ENCODE data around the gene TGFBR2. TPM values are rescaled to one million over a fixed set of nuclear protein-coding genes. Genes with fewer than 3 reads are reported as not detected.

Gene TGFBR2
- total and polyA plus RNA-seq, 2 of the 13 experiments (the other 11 are each of a cell fraction or from before 2014, with no cell fraction given) = 82.2 to 187 TPM

DNA sequence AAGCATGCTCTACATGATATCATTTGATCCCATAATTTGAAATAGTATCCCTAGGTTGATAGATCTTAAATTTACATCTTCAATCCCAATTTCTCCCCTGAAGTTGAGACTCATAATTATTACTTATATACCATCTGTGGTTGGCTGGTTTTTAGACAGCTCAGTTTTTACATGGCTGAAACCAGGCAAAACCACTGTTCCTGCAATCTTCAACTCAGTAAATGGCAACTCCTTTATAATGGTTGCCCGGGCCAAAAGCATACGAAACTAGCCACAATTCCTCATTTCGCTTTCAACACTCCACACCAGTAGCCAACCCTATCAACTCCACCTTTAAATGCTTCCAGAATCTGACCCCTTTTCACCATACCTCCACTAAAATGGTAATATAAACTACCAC, 118.5 kb downstream of the TGFBR2 start (continued):
- TF ChIP-seq, protein P1, sequence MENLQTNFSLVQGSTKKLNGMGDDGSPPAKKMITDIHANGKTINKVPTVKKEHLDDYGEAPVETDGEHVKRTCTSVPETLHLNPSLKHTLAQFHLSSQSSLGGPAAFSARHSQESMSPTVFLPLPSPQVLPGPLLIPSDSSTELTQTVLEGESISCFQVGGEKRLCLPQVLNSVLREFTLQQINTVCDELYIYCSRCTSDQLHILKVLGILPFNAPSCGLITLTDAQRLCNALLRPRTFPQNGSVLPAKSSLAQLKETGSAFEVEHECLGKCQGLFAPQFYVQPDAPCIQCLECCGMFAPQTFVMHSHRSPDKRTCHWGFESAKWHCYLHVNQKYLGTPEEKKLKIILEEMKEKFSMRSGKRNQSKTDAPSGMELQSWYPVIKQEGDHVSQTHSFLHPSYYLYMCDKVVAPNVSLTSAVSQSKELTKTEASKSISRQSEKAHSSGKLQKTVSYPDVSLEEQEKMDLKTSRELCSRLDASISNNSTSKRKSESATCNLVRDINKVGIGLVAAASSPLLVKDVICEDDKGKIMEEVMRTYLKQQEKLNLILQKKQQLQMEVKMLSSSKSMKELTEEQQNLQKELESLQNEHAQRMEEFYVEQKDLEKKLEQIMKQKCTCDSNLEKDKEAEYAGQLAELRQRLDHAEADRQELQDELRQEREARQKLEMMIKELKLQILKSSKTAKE (CRISPR knock-in tag; IDR thresholded peaks at IDR 0.05; ENCODE audit: borderline replicate concordance) = no peak
- TF ChIP-seq HNRNPL (IDR thresholded peaks at IDR 0.05; ENCODE audit: low read depth, low read length) = no peak
- TF ChIP-seq, protein P2, sequence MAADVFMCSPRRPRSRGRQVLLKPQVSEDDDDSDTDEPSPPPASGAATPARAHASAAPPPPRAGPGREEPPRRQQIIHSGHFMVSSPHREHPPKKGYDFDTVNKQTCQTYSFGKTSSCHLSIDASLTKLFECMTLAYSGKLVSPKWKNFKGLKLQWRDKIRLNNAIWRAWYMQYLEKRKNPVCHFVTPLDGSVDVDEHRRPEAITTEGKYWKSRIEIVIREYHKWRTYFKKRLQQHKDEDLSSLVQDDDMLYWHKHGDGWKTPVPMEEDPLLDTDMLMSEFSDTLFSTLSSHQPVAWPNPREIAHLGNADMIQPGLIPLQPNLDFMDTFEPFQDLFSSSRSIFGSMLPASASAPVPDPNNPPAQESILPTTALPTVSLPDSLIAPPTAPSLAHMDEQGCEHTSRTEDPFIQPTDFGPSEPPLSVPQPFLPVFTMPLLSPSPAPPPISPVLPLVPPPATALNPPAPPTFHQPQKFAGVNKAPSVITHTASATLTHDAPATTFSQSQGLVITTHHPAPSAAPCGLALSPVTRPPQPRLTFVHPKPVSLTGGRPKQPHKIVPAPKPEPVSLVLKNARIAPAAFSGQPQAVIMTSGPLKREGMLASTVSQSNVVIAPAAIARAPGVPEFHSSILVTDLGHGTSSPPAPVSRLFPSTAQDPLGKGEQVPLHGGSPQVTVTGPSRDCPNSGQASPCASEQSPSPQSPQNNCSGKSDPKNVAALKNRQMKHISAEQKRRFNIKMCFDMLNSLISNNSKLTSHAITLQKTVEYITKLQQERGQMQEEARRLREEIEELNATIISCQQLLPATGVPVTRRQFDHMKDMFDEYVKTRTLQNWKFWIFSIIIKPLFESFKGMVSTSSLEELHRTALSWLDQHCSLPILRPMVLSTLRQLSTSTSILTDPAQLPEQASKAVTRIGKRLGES (CRISPR knock-in tag; IDR thresholded peaks at IDR 0.05; ENCODE audit: borderline replicate concordance) = no peak
- TF ChIP-seq NFE2L2 (IDR thresholded peaks at IDR 0.05; ENCODE audit: low read length) = no peak
- TF ChIP-seq NAIF1 (CRISPR knock-in tag; IDR thresholded peaks at IDR 0.05; ENCODE audit: borderline replicate concordance) = no peak
- TF ChIP-seq NCOA1 (CRISPR knock-in tag; IDR thresholded peaks at IDR 0.05) = no peak
- no peak for TF ChIP-seq ZNF570 (CRISPR knock-in tag; IDR thresholded peaks at IDR 0.05; ENCODE audit: borderline replicate concordance)
- no peak for TF ChIP-seq SRSF4 (IDR thresholded peaks at IDR 0.05; ENCODE audit: low read depth, low read length, poor library complexity, severe bottlenecking)

DNA sequence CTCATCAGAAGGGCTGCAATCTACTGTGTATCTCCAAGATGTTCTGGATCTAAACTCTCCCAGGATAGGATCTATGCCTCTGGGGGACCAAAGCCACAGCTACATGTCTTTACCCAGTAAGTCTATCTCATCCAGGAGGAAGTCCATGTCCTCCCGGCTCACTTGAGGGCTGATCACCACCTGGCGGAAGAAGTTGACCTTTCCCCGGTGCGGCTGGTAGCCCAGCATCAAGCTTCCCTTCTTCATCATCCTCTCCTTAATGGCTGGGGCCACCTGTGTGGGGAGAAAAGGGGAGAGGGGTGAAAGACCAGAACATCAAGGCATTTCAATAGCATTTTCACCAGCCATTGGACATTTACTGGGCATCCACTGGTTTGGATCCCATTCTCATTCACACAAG, 121.7 kb downstream of the TGFBR2 start:
- no TSS peak for BruUV-seq (replicated peaks)
- no peak overlapping the region for H3K4me2 ChIP-seq (ENCODE audit: low read depth, low read length)
- intact Hi-C loops (cut with micrococcal nuclease; ENCODE audit: unreplicated experiment) (no loop called here), in situ Hi-C loops (cut with HindIII; ENCODE audit: extremely low pct_ligation_motif_present, low pct_unique_long_range_greater_than_20kb) (no loop called here)
- H3K4me1 ChIP-seq (ENCODE audit: insufficient read depth, low read length) = no peaks in the 10 kb centered on the region
- no peak for DNase-seq (ENCODE audit: low spot score)
- FAIRE-seq = no peak
- ChIA-PET POLR2A (no interaction called here), CTCF (ENCODE audit: low intra/inter-chr PET ratio, low total read pairs) (no interaction called here)
- no peak for ATAC-seq
- H3K9me3 ChIP-seq (ENCODE audit: low read length) = no peaks in the 10 kb centered on the region
- no peaks in the 10 kb centered on the region for H3K79me2 ChIP-seq (ENCODE audit: insufficient read depth, low read length)
- no peak overlapping the region for H3K4me3 ChIP-seq (replicated peaks in 1 of 3; ENCODE audit: insufficient read depth in 1 of 3, low read depth in 2 of 3, low read length in 3 of 3)
- peaks cover 0 to 3% of the 10 kb centered on the region in 2 experiments; a peak in 2 of 5 replicates for H3K27me3 ChIP-seq (ENCODE audit: control insufficient read depth in 1 of 2, insufficient read depth in 2 of 2, low read length in 2 of 2)
- no peak overlapping the region for H3K27ac ChIP-seq (ENCODE audit: extremely low read length, insufficient read depth, low read length)
- no peak overlapping the region for H2AFZ ChIP-seq (ENCODE audit: low read length)
- WGBS (ENCODE audit: low lambda C conversion rate) = 100% methylated on average over 1 of the region's 4 CpGs
- H3K9ac ChIP-seq (ENCODE audit: insufficient read depth, low read depth, low read length) = no peak overlapping the region
- H3K36me3 ChIP-seq (replicated peaks in 1 of 2; ENCODE audit: control insufficient read depth in 1 of 2, insufficient read depth in 2 of 2, low read length in 2 of 2) = no peaks in the 10 kb centered on the region
- H4K20me1 ChIP-seq (ENCODE audit: insufficient read depth, low read length) = no peaks in the 10 kb centered on the region
- TF ChIP-seq ZNF367 (CRISPR knock-in tag; IDR thresholded peaks at IDR 0.05; ENCODE audit: borderline replicate concordance) (no peak), KDM4B (CRISPR knock-in tag; IDR thresholded peaks at IDR 0.05) (no peak), KAT2B (IDR thresholded peaks at IDR 0.05; ENCODE audit: borderline replicate concordance, low read depth, low read length) (no peak), ZNF737 (CRISPR knock-in tag; IDR thresholded peaks at IDR 0.05; ENCODE audit: borderline replicate concordance) (no peak), STAG1 (CRISPR knock-in tag; IDR thresholded peaks at IDR 0.05) (peak; percentile 40), KAT8 (CRISPR knock-in tag; IDR thresholded peaks at IDR 0.05) (no peak)
- TF ChIP-seq, protein P3, sequence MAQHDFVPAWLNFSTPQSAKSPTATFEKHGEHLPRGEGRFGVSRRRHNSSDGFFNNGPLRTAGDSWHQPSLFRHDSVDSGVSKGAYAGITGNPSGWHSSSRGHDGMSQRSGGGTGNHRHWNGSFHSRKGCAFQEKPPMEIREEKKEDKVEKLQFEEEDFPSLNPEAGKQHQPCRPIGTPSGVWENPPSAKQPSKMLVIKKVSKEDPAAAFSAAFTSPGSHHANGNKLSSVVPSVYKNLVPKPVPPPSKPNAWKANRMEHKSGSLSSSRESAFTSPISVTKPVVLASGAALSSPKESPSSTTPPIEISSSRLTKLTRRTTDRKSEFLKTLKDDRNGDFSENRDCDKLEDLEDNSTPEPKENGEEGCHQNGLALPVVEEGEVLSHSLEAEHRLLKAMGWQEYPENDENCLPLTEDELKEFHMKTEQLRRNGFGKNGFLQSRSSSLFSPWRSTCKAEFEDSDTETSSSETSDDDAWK (CRISPR knock-in tag; IDR thresholded peaks at IDR 0.05) = no peak
- TF ChIP-seq, protein P4, sequence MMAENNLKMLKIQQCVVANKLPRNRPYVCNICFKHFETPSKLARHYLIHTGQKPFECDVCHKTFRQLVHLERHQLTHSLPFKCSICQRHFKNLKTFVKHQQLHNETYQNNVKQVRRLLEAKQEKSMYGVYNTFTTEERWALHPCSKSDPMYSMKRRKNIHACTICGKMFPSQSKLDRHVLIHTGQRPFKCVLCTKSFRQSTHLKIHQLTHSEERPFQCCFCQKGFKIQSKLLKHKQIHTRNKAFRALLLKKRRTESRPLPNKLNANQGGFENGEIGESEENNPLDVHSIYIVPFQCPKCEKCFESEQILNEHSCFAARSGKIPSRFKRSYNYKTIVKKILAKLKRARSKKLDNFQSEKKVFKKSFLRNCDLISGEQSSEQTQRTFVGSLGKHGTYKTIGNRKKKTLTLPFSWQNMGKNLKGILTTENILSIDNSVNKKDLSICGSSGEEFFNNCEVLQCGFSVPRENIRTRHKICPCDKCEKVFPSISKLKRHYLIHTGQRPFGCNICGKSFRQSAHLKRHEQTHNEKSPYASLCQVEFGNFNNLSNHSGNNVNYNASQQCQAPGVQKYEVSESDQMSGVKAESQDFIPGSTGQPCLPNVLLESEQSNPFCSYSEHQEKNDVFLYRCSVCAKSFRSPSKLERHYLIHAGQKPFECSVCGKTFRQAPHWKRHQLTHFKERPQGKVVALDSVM (CRISPR knock-in tag; IDR thresholded peaks at IDR 0.05) = no peak

All from HepG2 (cell line).